ENCODE measurements around the gene GFPT2.

DNA sequence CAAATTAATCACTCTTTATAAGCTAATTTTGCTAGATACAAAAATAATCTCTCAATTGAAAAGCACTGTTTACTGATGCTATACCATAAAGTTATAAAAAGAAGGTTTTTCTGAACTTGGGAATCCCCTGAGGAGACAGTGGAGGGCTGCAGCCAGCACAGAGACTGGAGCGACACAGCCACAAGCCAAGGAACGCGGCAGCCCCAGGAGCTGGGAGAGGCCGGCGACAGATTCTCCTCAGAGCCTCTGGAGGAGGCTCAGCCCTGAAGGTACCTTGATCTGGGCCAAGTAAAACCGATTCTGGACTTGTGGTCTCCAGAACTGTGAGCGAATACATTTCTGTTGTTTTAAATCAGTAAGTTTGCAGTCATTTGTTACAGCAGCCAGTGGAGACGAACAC, 3.7 kb downstream of the GFPT2 start:
- TF ChIP-seq CTCF (IDR thresholded peaks at IDR 0.05), result no peak
- no peak for TF ChIP-seq POLR2A (IDR thresholded peaks at IDR 0.05)
